Measurements from ENCODE around the gene DDX10. TPM values are rescaled to one million over a fixed set of nuclear protein-coding genes. Genes with fewer than 3 reads are reported as not detected.

The DDX10 gene
- total RNA-seq, 1 experiment from 2014 or later = 48.3 TPM

- H3K79me1 ChIP-seq (ENCODE audit: insufficient read depth, low read depth, low read length, poor library complexity, severe bottlenecking) = no peaks in the 10 kb centered on the region
- Mint-ChIP-seq H3K9me3 (peaks cover 0 to 6% of the 10 kb centered on the region in 2 experiments; a peak in 2 of 5 replicates), H3K27ac (no peak overlapping the region), H3K4me1 (no peaks in the 10 kb centered on the region), H3K36me3 (ENCODE audit: insufficient read depth in 1 of 3, low read depth in 3 of 3) (peaks cover 0 to 4% (median 0%) of the 10 kb centered on the region in 3 experiments; a peak in 1 of 7 replicates), H3K4me3 (no peak overlapping the region), H3K27me3 (ENCODE audit: low read depth) (no peaks in the 10 kb centered on the region)
- H3K9ac ChIP-seq (ENCODE audit: extremely low read depth, insufficient read length, low read length) = no peak overlapping the region
- no peak overlapping the region for H3K27ac ChIP-seq (ENCODE audit: insufficient read length, low read depth, low read length)
- WGBS (ENCODE audit: extremely low coverage, insufficient read length, low lambda C conversion rate) = no CpG with 5 or more reads among the region's 1 CpG
- H2BK12ac ChIP-seq (ENCODE audit: insufficient read length, low read depth, low read length) = no peak overlapping the region
- H3K79me2 ChIP-seq (ENCODE audit: insufficient read depth, low read length) = 0 out of 2 replicates have a peak, but pooled peaks cover 2% of the 10 kb centered on the region
- H3K9me3 ChIP-seq (ENCODE audit: control insufficient read depth, low read depth, low read length) = no peaks in the 10 kb centered on the region
- no peak overlapping the region for H3K4ac ChIP-seq (ENCODE audit: low read depth, low read length)
- H2BK15ac ChIP-seq (ENCODE audit: low read depth, low read length) = no peak overlapping the region
- H3K56ac ChIP-seq (ENCODE audit: insufficient read length, low read depth, low read length) = no peak overlapping the region
- H2BK120ac ChIP-seq (ENCODE audit: low read depth, low read length, poor library complexity, severe bottlenecking) = no peak overlapping the region
- no peak overlapping the region for H3T11ph ChIP-seq (ENCODE audit: low read length)
- H4K91ac ChIP-seq (ENCODE audit: insufficient read length, low read depth, low read length) = no peak overlapping the region
- H4K5ac ChIP-seq (ENCODE audit: insufficient read length, low read depth, low read length) = no peak overlapping the region
- no peak overlapping the region for H2BK20ac ChIP-seq (ENCODE audit: low read depth, low read length, poor library complexity, severe bottlenecking)
- H4K8ac ChIP-seq (replicated peaks; ENCODE audit: insufficient read length, low read depth, low read length) = no peak overlapping the region
- H3K4me1 ChIP-seq (ENCODE audit: insufficient read depth, low read length) = no peaks in the 10 kb centered on the region
- no peak for DNase-seq
- H4K20me1 ChIP-seq (ENCODE audit: control insufficient read depth, insufficient read depth, insufficient read length) = no peaks in the 10 kb centered on the region
- no peak overlapping the region for H2AFZ ChIP-seq (ENCODE audit: low read length)
- H2BK5ac ChIP-seq (ENCODE audit: insufficient read length, low read length) = no peak overlapping the region
- H2AK5ac ChIP-seq (ENCODE audit: insufficient read length, low read length) = no peak overlapping the region
- H3K14ac ChIP-seq (ENCODE audit: insufficient read depth, low read length) = no peak overlapping the region
- no peaks in the 10 kb centered on the region for H3K23me2 ChIP-seq (ENCODE audit: insufficient read length, low read depth, low read length, poor library complexity, severe bottlenecking)
- no peak overlapping the region for H3K23ac ChIP-seq (ENCODE audit: insufficient read length, low read depth, low read length)
- no peak overlapping the region for H3K4me2 ChIP-seq (ENCODE audit: insufficient read depth, insufficient read length, low read length)
- H3K27me3 ChIP-seq (ENCODE audit: insufficient read depth, low read length) = no peaks in the 10 kb centered on the region
- no peak overlapping the region for H3K18ac ChIP-seq (ENCODE audit: insufficient read length, low read depth, low read length)
- TF ChIP-seq CTCF (conservative IDR thresholded peaks at IDR 0.05) = no peak; the same call in 2 of the 3 replicates
Observed at GRCh38 chr11:108825381-108825780, 160.5 kb downstream of the DDX10 start.
